ENCODE data around the gene DEPDC5.
"Not testable (repeated sequence)": the region's sequence is repeated elsewhere in the genome, so short reads cannot be mapped to it uniquely, and the experiment has no call there.

Gene DEPDC5

GRCh38 chr22:31738566-31738965, 15.3 kb upstream of the DEPDC5 start:
- no peak for DNase-seq (ENCODE audit: low read depth in 1 of 2, low spot score in 1 of 2)

GRCh38 chr22:31739795-31740201, 14.0 kb upstream of the DEPDC5 start:
- TF ChIP-seq POLR2AphosphoS5 (IDR thresholded peaks at IDR 0.05; ENCODE audit: low read depth) (no peak), GABPA (IDR thresholded peaks at IDR 0.05; ENCODE audit: low read depth) (no peak), SPI1 (IDR thresholded peaks at IDR 0.05; ENCODE audit: borderline replicate concordance, low read depth) (no peak), CTCF (IDR thresholded peaks at IDR 0.05; ENCODE audit: insufficient read depth, low read length) (no peak), REST (IDR thresholded peaks at IDR 0.05; ENCODE audit: insufficient replicate concordance, low read depth) (no peak)
- H3K4me3 ChIP-seq (replicated peaks; ENCODE audit: insufficient read depth, low read length), result no peak overlapping the region
- H3K27ac ChIP-seq (replicated peaks), result no peak overlapping the region
- peaks cover 2% of the 10 kb centered on the region for H3K27me3 ChIP-seq (ENCODE audit: insufficient read depth, poor library complexity, severe bottlenecking)
- peak in 1 of 2 experiments; percentile 36 for DNase-seq (ENCODE audit: low read depth in 1 of 2, low spot score in 1 of 2)

More at GRCh38 chr22:31738566-31738965, 15.3 kb upstream of the DEPDC5 start:
- H3K27ac ChIP-seq (replicated peaks), result no peak overlapping the region
- peaks cover 2% of the 10 kb centered on the region for H3K27me3 ChIP-seq (ENCODE audit: insufficient read depth, poor library complexity, severe bottlenecking)
- TF ChIP-seq SPI1 (IDR thresholded peaks at IDR 0.05; ENCODE audit: borderline replicate concordance, low read depth) (no peak), REST (IDR thresholded peaks at IDR 0.05; ENCODE audit: insufficient replicate concordance, low read depth) (no peak), GABPA (IDR thresholded peaks at IDR 0.05; ENCODE audit: low read depth) (no peak), CTCF (IDR thresholded peaks at IDR 0.05; ENCODE audit: insufficient read depth, low read length) (no peak), POLR2AphosphoS5 (IDR thresholded peaks at IDR 0.05; ENCODE audit: low read depth) (no peak)
- no peak overlapping the region for H3K4me3 ChIP-seq (replicated peaks; ENCODE audit: insufficient read depth, low read length)

- not testable (repeated sequence) for H3K4me3 ChIP-seq (replicated peaks; ENCODE audit: insufficient read depth, low read length); H3K27me3 ChIP-seq (ENCODE audit: insufficient read depth, poor library complexity, severe bottlenecking); H3K27ac ChIP-seq (replicated peaks); DNase-seq (ENCODE audit: low read depth in 1 of 2, low spot score in 1 of 2)
Observed at GRCh38 chr22:31740314-31740713, 13.5 kb upstream of the DEPDC5 start.

GRCh38 chr22:31742115-31742514, 11.7 kb upstream of the DEPDC5 start:
- no peak overlapping the region for H3K27ac ChIP-seq (replicated peaks)
- DNase-seq (ENCODE audit: low read depth in 1 of 2, low spot score in 1 of 2), result no peak
- no peak for TF ChIP-seq POLR2AphosphoS5 (IDR thresholded peaks at IDR 0.05; ENCODE audit: low read depth)
- no peak for TF ChIP-seq GABPA (IDR thresholded peaks at IDR 0.05; ENCODE audit: low read depth)
- no peak for TF ChIP-seq SPI1 (IDR thresholded peaks at IDR 0.05; ENCODE audit: borderline replicate concordance, low read depth)
- no peak for TF ChIP-seq REST (IDR thresholded peaks at IDR 0.05; ENCODE audit: insufficient replicate concordance, low read depth)
- no peak for TF ChIP-seq CTCF (IDR thresholded peaks at IDR 0.05; ENCODE audit: insufficient read depth, low read length)

More at GRCh38 chr22:31742115-31742514, 11.7 kb upstream of the DEPDC5 start:
- H3K27me3 ChIP-seq (ENCODE audit: insufficient read depth, poor library complexity, severe bottlenecking), result no peaks in the 10 kb centered on the region
- H3K4me3 ChIP-seq (replicated peaks; ENCODE audit: insufficient read depth, low read length), result no peak overlapping the region
